IPS-20b (cell line): Measurements from ENCODE around the gene SCP2D1.
"Not testable (repeated sequence)": the region's sequence is repeated elsewhere in the genome, so short reads cannot be mapped to it uniquely, and the experiment has no call there.

ENCODE experiments used
- H3K27ac ChIP-seq: one replicate; pipeline ENCODE4 v1.5.1; 2013; ENCODE audit warnings: low read length
- H3K27me3 ChIP-seq: 2 replicates; pipeline ENCODE4 v1.6.1; 2013; ENCODE audit warnings: mild to moderate bottlenecking, low read length, inconsistent platforms; ENCODE audit not compliant: insufficient read depth
- H3K36me3 ChIP-seq: 2 replicates; pipeline ENCODE4 v1.6.1; 2013; ENCODE audit warnings: low read depth, mild to moderate bottlenecking, inconsistent platforms, low read length, moderate library complexity; ENCODE audit not compliant: insufficient read depth
- H3K4me1 ChIP-seq: 2 replicates; pipeline ENCODE4 v1.6.1; 2013; ENCODE audit warnings: mild to moderate bottlenecking, control low read depth, inconsistent platforms, low read length, moderate library complexity; ENCODE audit not compliant: insufficient read depth
- H3K4me3 ChIP-seq: 2 replicates; pipeline ENCODE4 v1.5.1; 2013; ENCODE audit warnings: mild to moderate bottlenecking, low read length, inconsistent platforms
- H3K9ac ChIP-seq: 2 replicates; pipeline ENCODE4 v1.6.1; 2013; ENCODE audit warnings: low read depth, mild to moderate bottlenecking, inconsistent platforms, low read length, moderate library complexity
- H3K9me3 ChIP-seq: 2 replicates; pipeline ENCODE4 v1.6.1; 2013; ENCODE audit warnings: mild to moderate bottlenecking, low read depth, low read length, inconsistent platforms; ENCODE audit not compliant: insufficient read depth

Gene SCP2D1

GRCh38 chr20:18813483-18813882 lies at the start of gene SCP2D1:
TSS of gene SCP2D1 (plus strand) at chr20:18813783. CDS start at chr20:18813816, 33 bp downstream.
- no peaks in the 10 kb centered on the region for H3K36me3 ChIP-seq
- no peaks in the 10 kb centered on the region for H3K4me1 ChIP-seq
- no peaks in the 10 kb centered on the region for H3K9me3 ChIP-seq
- H3K4me3 ChIP-seq: no peak within 1 kb of the TSS
- no peak within 1 kb of the TSS for H3K9ac ChIP-seq
- no peaks in the 10 kb centered on the region for H3K27me3 ChIP-seq
- no peak within 1 kb of the TSS for H3K27ac ChIP-seq

GRCh38 chr20:18767676-18768075 lies 45.9 kb upstream of the SCP2D1 start:
- Histone ChIP-seq H3K4me1 (no peaks in the 10 kb centered on the region), H3K9me3 (no peaks in the 10 kb centered on the region), H3K9ac (no peak overlapping the region), H3K4me3 (no peak overlapping the region), H3K27ac (no peak overlapping the region), H3K27me3 (no peaks in the 10 kb centered on the region), H3K36me3 (no peaks in the 10 kb centered on the region)

- Histone ChIP-seq H3K4me3 (no peak overlapping the region), H3K27me3 (no peaks in the 10 kb centered on the region), H3K9me3 (no peaks in the 10 kb centered on the region), H3K27ac (no peak overlapping the region), H3K9ac (no peak overlapping the region), H3K36me3 (no peaks in the 10 kb centered on the region), H3K4me1 (no peaks in the 10 kb centered on the region)
Observed at GRCh38 chr20:18773566-18773965, 40.0 kb upstream of the SCP2D1 start.

- Histone ChIP-seq H3K9ac (no peak overlapping the region), H3K4me1 (no peaks in the 10 kb centered on the region), H3K36me3 (no peaks in the 10 kb centered on the region), H3K27me3 (no peaks in the 10 kb centered on the region), H3K9me3 (no peaks in the 10 kb centered on the region), H3K27ac (no peak overlapping the region), H3K4me3 (no peak overlapping the region)
Observed at GRCh38 chr20:18774207-18774606, 39.4 kb upstream of the SCP2D1 start.

- H3K36me3 ChIP-seq: no peaks in the 10 kb centered on the region
- no peak overlapping the region for H3K9ac ChIP-seq
- no peaks in the 10 kb centered on the region for H3K27me3 ChIP-seq
- H3K27ac ChIP-seq: no peak overlapping the region
- no peak overlapping the region for H3K4me3 ChIP-seq
- no peaks in the 10 kb centered on the region for H3K9me3 ChIP-seq
- H3K4me1 ChIP-seq: no peaks in the 10 kb centered on the region
Observed at GRCh38 chr20:18775633-18776032, 38.0 kb upstream of the SCP2D1 start.

GRCh38 chr20:18778690-18779392 lies 34.7 kb upstream of the SCP2D1 start:
- no peak overlapping the region for H3K4me3 ChIP-seq
- no peaks in the 10 kb centered on the region for H3K4me1 ChIP-seq
- H3K36me3 ChIP-seq: no peaks in the 10 kb centered on the region
- no peak overlapping the region for H3K27ac ChIP-seq
- H3K9me3 ChIP-seq: no peaks in the 10 kb centered on the region
- H3K9ac ChIP-seq: no peak overlapping the region
- H3K27me3 ChIP-seq: no peaks in the 10 kb centered on the region

GRCh38 chr20:18780385-18781130 lies 33.0 kb upstream of the SCP2D1 start:
- Histone ChIP-seq H3K4me3 (no peak overlapping the region), H3K9me3 (no peaks in the 10 kb centered on the region), H3K27me3 (no peaks in the 10 kb centered on the region), H3K9ac (no peak overlapping the region), H3K4me1 (no peaks in the 10 kb centered on the region), H3K36me3 (no peaks in the 10 kb centered on the region), H3K27ac (no peak overlapping the region)

GRCh38 chr20:18781509-18781908 lies 32.1 kb upstream of the SCP2D1 start:
- H3K36me3 ChIP-seq: no peaks in the 10 kb centered on the region
- H3K4me3 ChIP-seq: no peak overlapping the region
- no peaks in the 10 kb centered on the region for H3K27me3 ChIP-seq
- no peak overlapping the region for H3K27ac ChIP-seq
- H3K9me3 ChIP-seq: no peaks in the 10 kb centered on the region
- no peaks in the 10 kb centered on the region for H3K4me1 ChIP-seq
- no peak overlapping the region for H3K9ac ChIP-seq

GRCh38 chr20:18783385-18783959 lies 30.1 kb upstream of the SCP2D1 start:
- Histone ChIP-seq H3K9me3 (no peaks in the 10 kb centered on the region; the same call in 1 of the 2 replicates), H3K4me1 (no peaks in the 10 kb centered on the region), H3K27ac (no peak overlapping the region), H3K36me3 (no peaks in the 10 kb centered on the region), H3K9ac (no peak overlapping the region), H3K4me3 (no peak overlapping the region), H3K27me3 (no peaks in the 10 kb centered on the region)

- not testable (repeated sequence) for H3K4me3 ChIP-seq, H3K9me3 ChIP-seq, H3K4me1 ChIP-seq, H3K27ac ChIP-seq, H3K9ac ChIP-seq, H3K36me3 ChIP-seq
- peaks cover 19% of the 10 kb centered on the region for H3K27me3 ChIP-seq
Observed at GRCh38 chr20:18787046-18787445, 26.5 kb upstream of the SCP2D1 start.

- Histone ChIP-seq H3K9me3 (no peaks in the 10 kb centered on the region; the same call in 1 of the 2 replicates), H3K4me1 (no peaks in the 10 kb centered on the region), H3K36me3 (no peaks in the 10 kb centered on the region), H3K9ac (no peak overlapping the region), H3K27me3 (peaks cover 19% of the 10 kb centered on the region), H3K4me3 (no peak overlapping the region), H3K27ac (no peak overlapping the region)
Observed at GRCh38 chr20:18788021-18788420, 25.6 kb upstream of the SCP2D1 start.

GRCh38 chr20:18790787-18791186 lies 22.8 kb upstream of the SCP2D1 start:
- H3K27me3 ChIP-seq: peaks cover 19% of the 10 kb centered on the region
- H3K9me3 ChIP-seq: no peaks in the 10 kb centered on the region; the same call in 1 of the 2 replicates
- no peak overlapping the region for H3K9ac ChIP-seq
- no peaks in the 10 kb centered on the region for H3K36me3 ChIP-seq
- H3K27ac ChIP-seq: no peak overlapping the region
- H3K4me3 ChIP-seq: no peak overlapping the region
- H3K4me1 ChIP-seq: no peaks in the 10 kb centered on the region
